SK-N-SH (cell line): ENCODE results near the gene EML1. TPM values are rescaled to one million over a fixed set of nuclear protein-coding genes. Genes with fewer than 3 reads are reported as not detected.

ENCODE experiments used
- CTCF ChIA-PET: fragments of 300-600, 350-600 bp; formaldehyde crosslinking; extraction: SDS; loops from one replicate; lab custom pipeline; 2021; lab: Yijun Ruan, JAX
- POLR2A ChIA-PET: fragments of 350-600 bp; sonication (Branson Sonifier 250); formaldehyde crosslinking; extraction: SDS; loops from one replicate; lab custom pipeline; 2020; ENCODE audit warnings: antibody characterized with exemption, inconsistent platforms; lab: Yijun Ruan, JAX
- DNase-seq: peaks from one replicate; pipeline ENCODE4 v3.0.0; 2012
- H2AFZ ChIP-seq: fragments of 200-600 bp; sonication (generic); 2 replicates; pipeline ENCODE4 v1.8.1; 2016; ENCODE audit warnings: antibody characterized with exemption, mild to moderate bottlenecking, low read depth
- H3F3A ChIP-seq: fragments of 200-600 bp; sonication (generic); replicated peaks from 2 replicates; pipeline ENCODE3; 2016; ENCODE audit warnings: antibody characterized with exemption, mild to moderate bottlenecking; ENCODE audit not compliant: insufficient read depth
- H3K27ac ChIP-seq, 2 experiments: fragments of 200-500 bp in 1 of 2; fragments of 200-600 bp in 1 of 2; sonication (Bioruptor generic) in 1 of 2; sonication (generic), shearing (Covaris generic) in 1 of 2; 2 replicates each; pipeline versions ENCODE4 v1.5.1 to v1.6.1; 2014 to 2016; ENCODE audit warnings: low read depth in 2 of 2, inconsistent platforms in 1 of 2, low read length in 1 of 2, mild to moderate bottlenecking in 1 of 2, mixed read lengths in 1 of 2
- H3K27me3 ChIP-seq: fragments of 200-600 bp; sonication (generic), shearing (Covaris generic); 2 replicates; pipeline ENCODE4 v1.6.1; 2016; ENCODE audit warnings: mixed run types; ENCODE audit not compliant: insufficient read depth
- H3K36me3 ChIP-seq, 2 experiments: fragments of 200-500 bp in 1 of 2; fragments of 200-600 bp in 1 of 2; sonication (Bioruptor generic) in 1 of 2; sonication (generic) in 1 of 2; replicated peaks in 1 of 2; 2 replicates each; pipeline versions ENCODE3 to v1.5.1; 2014 to 2016; ENCODE audit warnings: low read length in 1 of 2, mild to moderate bottlenecking in 1 of 2; ENCODE audit not compliant: insufficient read depth in 2 of 2, control insufficient read depth in 1 of 2
- H3K4me1 ChIP-seq, 2 experiments: fragments of 200-500 bp in 1 of 2; fragments of 200-600 bp in 1 of 2; sonication (Bioruptor generic) in 1 of 2; sonication (generic), shearing (Covaris generic) in 1 of 2; 2 replicates each; pipeline versions ENCODE4 v1.5.1 to v1.6.1; 2014 to 2016; ENCODE audit warnings: low read depth in 1 of 2, low read length in 1 of 2, mixed run types in 1 of 2; ENCODE audit not compliant: insufficient read depth in 2 of 2, control insufficient read depth in 1 of 2
- H3K4me2 ChIP-seq: fragments of 200-600 bp; sonication (generic), shearing (Covaris generic); 2 replicates; pipeline ENCODE4 v1.6.1; 2017; ENCODE audit warnings: mixed run types
- H3K4me3 ChIP-seq, 2 experiments: fragments of 200-500 bp in 1 of 2; fragments of 200-600 bp in 1 of 2; sonication (Bioruptor generic) in 1 of 2; sonication (generic), shearing (Covaris generic) in 1 of 2; 2 replicates each; pipeline versions ENCODE4 v1.5.1 to v1.8.1; 2014 to 2016; ENCODE audit warnings: low read depth in 2 of 2, inconsistent platforms in 1 of 2, low read length in 1 of 2, mild to moderate bottlenecking in 1 of 2, mixed read lengths in 1 of 2, moderate library complexity in 1 of 2
- H3K79me2 ChIP-seq: fragments of 200-600 bp; sonication (generic); 2 replicates; pipeline ENCODE4 v1.8.1; 2017; ENCODE audit warnings: mild to moderate bottlenecking; ENCODE audit not compliant: insufficient read depth
- H3K9ac ChIP-seq: fragments of 200-600 bp; sonication (generic); 2 replicates; pipeline ENCODE4 v1.6.1; 2017; ENCODE audit warnings: mixed run types
- H3K9me2 ChIP-seq: fragments of 200-600 bp; sonication (generic); 2 replicates; pipeline ENCODE4 v1.6.1; 2017; ENCODE audit warnings: mixed run types
- H3K9me3 ChIP-seq: fragments of 200-600 bp; sonication (generic); 2 replicates; pipeline ENCODE4 v1.6.1; 2017; ENCODE audit warnings: mixed run types, mild to moderate bottlenecking, moderate library complexity
- H4K20me1 ChIP-seq: fragments of 200-600 bp; sonication (generic); 2 replicates; pipeline ENCODE4 v1.6.1; 2017; ENCODE audit warnings: mild to moderate bottlenecking, mixed run types; ENCODE audit not compliant: insufficient read depth
- EP300 ChIP-seq, 2 experiments: IDR thresholded peaks; 2 replicates each; pipeline versions ENCODE4 v1.4.0 to v1.6.1; 2012; ENCODE audit warnings: borderline replicate concordance in 1 of 2, low read depth in 1 of 2, low read length in 1 of 2
- JUND ChIP-seq: IDR thresholded peaks from 2 replicates; pipeline ENCODE4 v1.4.0; 2012
- MEF2A ChIP-seq: IDR thresholded peaks from 2 replicates; pipeline ENCODE4 v1.4.0; 2012; ENCODE audit warnings: low read depth, borderline replicate concordance
- MXI1 ChIP-seq: IDR thresholded peaks from 2 replicates; pipeline ENCODE4 v1.6.1; 2012; ENCODE audit warnings: mild to moderate bottlenecking, low read depth, low read length, improper control_type of control experiment
- NFIC ChIP-seq: IDR thresholded peaks from 2 replicates; pipeline ENCODE4 v1.4.0; 2012; ENCODE audit warnings: borderline replicate concordance
- RAD21 ChIP-seq: IDR thresholded peaks from 2 replicates; pipeline ENCODE4 v1.6.1; 2012; ENCODE audit warnings: mild to moderate bottlenecking, low read length
- SIN3A ChIP-seq: IDR thresholded peaks from 2 replicates; pipeline ENCODE4 v1.6.1; 2012; ENCODE audit warnings: low read depth, mild to moderate bottlenecking, low read length, moderate library complexity, borderline replicate concordance
- SMC3 ChIP-seq: IDR thresholded peaks from 2 replicates; pipeline ENCODE4 v1.6.1; 2012; ENCODE audit warnings: low read depth, low read length, improper control_type of control experiment
- TEAD4 ChIP-seq: IDR thresholded peaks from 2 replicates; pipeline ENCODE4 v1.4.0; 2012; ENCODE audit warnings: mild to moderate bottlenecking, borderline replicate concordance; ENCODE audit not compliant: insufficient read depth
- YY1 ChIP-seq: IDR thresholded peaks from 2 replicates; pipeline ENCODE4 v1.4.0; 2012; ENCODE audit warnings: low read depth, mild to moderate bottlenecking
- WGBS: methylation state at CpG from one replicate; pipeline ENCODE4 v1.1.6; 2017; ENCODE audit warnings: low lambda C conversion rate; 5-methylcytosine and 5-hydroxymethylcytosine counted together
- polyA plus RNA-seq, 3 experiments: library from polyadenylated mRNA; depleted of rRNA; stranded (reverse); fragments of >200 nt; gene quantifications; 2 replicates each; pipeline ENCODE4 v1.2.3, GENCODE V29; 2012
- TF ChIP-seq, protein P1 (sequence below): fragments of 200-600 bp; sonication (generic); IDR thresholded peaks from 2 replicates; pipeline ENCODE4 v1.6.1; 2017; ENCODE audit warnings: antibody characterized with exemption, mild to moderate bottlenecking, moderate library complexity
- TF ChIP-seq, protein P2 (sequence below): fragments of 150-350 bp; IDR thresholded peaks from 2 replicates; pipeline ENCODE4 v1.6.1; 2016; ENCODE audit warnings: mild to moderate bottlenecking, low read depth, low read length
- TF ChIP-seq, protein P3 (sequence below): IDR thresholded peaks from 2 replicates; pipeline ENCODE4; 2012
- TF ChIP-seq, protein P4 (sequence below): IDR thresholded peaks from 2 replicates; pipeline ENCODE4 v1.4.0; 2012; ENCODE audit warnings: low read depth
- TF ChIP-seq, protein P5 (sequence below): IDR thresholded peaks from 2 replicates; pipeline ENCODE4 v1.4.0; 2012; ENCODE audit warnings: low read depth, borderline replicate concordance
- TF ChIP-seq, protein P6 (sequence below): fragments of 150-350 bp; IDR thresholded peaks from 2 replicates; pipeline ENCODE4 v1.6.1; 2017; ENCODE audit warnings: antibody characterized with exemption, low read length, low read depth, borderline replicate concordance

EML1 gene
- polyA plus RNA-seq, 1 of the 3 experiments (the other 2 are of a cell fraction), result 6.3 TPM

DNA sequence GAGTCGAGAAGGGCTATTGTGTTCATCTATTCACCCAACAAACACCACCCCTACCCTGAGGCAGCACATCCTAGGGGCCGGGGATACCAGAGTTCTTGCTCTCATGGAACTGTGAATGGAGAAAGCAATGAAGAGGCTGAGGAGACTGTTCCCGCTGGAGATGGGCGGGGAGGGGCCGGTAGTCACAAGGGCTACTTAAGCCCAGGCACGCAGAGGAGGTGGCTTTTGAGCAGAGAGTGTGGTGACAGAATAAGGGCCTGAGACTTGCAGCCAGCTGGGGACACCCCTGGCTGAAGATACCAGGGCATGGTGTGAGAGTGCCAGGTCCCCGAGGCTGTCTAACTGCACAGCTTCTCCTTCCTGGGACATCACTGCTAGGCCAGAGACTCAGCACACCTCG is 157.9 kb downstream of the EML1 start:
- Histone ChIP-seq H3K36me3 (no peaks in the 10 kb centered on the region), H2AFZ (no peak overlapping the region), H3K27ac (no peak overlapping the region), H3K9me3 (no peaks in the 10 kb centered on the region), H3K4me1 (no peaks in the 10 kb centered on the region; a peak in 1 of 4 replicates), H3K9me2 (no peaks in the 10 kb centered on the region)
- no peak for DNase-seq
- WGBS, result 59% methylated on average over 7 of the region's 8 CpGs
- TF ChIP-seq SIN3A (no peak), EP300 (IDR thresholded peaks at IDR 0.05; ENCODE audit: borderline replicate concordance in 1 of 2, low read depth in 1 of 2, low read length in 1 of 2) (no peak), SMC3 (no peak), NFIC (no peak), JUND (no peak), YY1 (no peak), RAD21 (no peak), MXI1 (no peak), MEF2A (no peak), TEAD4 (no peak)
- TF ChIP-seq, protein P1, sequence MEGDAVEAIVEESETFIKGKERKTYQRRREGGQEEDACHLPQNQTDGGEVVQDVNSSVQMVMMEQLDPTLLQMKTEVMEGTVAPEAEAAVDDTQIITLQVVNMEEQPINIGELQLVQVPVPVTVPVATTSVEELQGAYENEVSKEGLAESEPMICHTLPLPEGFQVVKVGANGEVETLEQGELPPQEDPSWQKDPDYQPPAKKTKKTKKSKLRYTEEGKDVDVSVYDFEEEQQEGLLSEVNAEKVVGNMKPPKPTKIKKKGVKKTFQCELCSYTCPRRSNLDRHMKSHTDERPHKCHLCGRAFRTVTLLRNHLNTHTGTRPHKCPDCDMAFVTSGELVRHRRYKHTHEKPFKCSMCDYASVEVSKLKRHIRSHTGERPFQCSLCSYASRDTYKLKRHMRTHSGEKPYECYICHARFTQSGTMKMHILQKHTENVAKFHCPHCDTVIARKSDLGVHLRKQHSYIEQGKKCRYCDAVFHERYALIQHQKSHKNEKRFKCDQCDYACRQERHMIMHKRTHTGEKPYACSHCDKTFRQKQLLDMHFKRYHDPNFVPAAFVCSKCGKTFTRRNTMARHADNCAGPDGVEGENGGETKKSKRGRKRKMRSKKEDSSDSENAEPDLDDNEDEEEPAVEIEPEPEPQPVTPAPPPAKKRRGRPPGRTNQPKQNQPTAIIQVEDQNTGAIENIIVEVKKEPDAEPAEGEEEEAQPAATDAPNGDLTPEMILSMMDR, result no peak
- TF ChIP-seq, protein P2, sequence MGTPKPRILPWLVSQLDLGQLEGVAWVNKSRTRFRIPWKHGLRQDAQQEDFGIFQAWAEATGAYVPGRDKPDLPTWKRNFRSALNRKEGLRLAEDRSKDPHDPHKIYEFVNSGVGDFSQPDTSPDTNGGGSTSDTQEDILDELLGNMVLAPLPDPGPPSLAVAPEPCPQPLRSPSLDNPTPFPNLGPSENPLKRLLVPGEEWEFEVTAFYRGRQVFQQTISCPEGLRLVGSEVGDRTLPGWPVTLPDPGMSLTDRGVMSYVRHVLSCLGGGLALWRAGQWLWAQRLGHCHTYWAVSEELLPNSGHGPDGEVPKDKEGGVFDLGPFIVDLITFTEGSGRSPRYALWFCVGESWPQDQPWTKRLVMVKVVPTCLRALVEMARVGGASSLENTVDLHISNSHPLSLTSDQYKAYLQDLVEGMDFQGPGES, result no peak
- TF ChIP-seq, protein P3, sequence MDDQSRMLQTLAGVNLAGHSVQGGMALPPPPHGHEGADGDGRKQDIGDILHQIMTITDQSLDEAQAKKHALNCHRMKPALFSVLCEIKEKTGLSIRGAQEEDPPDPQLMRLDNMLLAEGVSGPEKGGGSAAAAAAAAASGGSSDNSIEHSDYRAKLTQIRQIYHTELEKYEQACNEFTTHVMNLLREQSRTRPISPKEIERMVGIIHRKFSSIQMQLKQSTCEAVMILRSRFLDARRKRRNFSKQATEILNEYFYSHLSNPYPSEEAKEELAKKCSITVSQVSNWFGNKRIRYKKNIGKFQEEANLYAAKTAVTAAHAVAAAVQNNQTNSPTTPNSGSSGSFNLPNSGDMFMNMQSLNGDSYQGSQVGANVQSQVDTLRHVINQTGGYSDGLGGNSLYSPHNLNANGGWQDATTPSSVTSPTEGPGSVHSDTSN, result no peak
- TF ChIP-seq, protein P4, sequence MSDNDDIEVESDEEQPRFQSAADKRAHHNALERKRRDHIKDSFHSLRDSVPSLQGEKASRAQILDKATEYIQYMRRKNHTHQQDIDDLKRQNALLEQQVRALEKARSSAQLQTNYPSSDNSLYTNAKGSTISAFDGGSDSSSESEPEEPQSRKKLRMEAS, result no peak
- TF ChIP-seq, protein P5, sequence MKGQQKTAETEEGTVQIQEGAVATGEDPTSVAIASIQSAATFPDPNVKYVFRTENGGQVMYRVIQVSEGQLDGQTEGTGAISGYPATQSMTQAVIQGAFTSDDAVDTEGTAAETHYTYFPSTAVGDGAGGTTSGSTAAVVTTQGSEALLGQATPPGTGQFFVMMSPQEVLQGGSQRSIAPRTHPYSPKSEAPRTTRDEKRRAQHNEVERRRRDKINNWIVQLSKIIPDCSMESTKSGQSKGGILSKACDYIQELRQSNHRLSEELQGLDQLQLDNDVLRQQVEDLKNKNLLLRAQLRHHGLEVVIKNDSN, result no peak
- TF ChIP-seq, protein P6, sequence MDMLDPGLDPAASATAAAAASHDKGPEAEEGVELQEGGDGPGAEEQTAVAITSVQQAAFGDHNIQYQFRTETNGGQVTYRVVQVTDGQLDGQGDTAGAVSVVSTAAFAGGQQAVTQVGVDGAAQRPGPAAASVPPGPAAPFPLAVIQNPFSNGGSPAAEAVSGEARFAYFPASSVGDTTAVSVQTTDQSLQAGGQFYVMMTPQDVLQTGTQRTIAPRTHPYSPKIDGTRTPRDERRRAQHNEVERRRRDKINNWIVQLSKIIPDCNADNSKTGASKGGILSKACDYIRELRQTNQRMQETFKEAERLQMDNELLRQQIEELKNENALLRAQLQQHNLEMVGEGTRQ, result no peak
- TF ChIP-seq, all 33 proteins: peak for 0
- Histone ChIP-seq H4K20me1 (no peaks in the 10 kb centered on the region), H3K4me3 (no peak overlapping the region), H3F3A (no peaks in the 10 kb centered on the region), H3K79me2 (no peaks in the 10 kb centered on the region), H3K27me3 (no peaks in the 10 kb centered on the region), H3K9ac (no peak overlapping the region), H3K4me2 (no peak overlapping the region)
- CTCF ChIA-PET, result interaction anchor here (1.0 to 1.3 kb wide), 2 partner anchors 10 to 271 kb away, joined by 3 read pairs; no protein-coding TSS in a partner anchor
- POLR2A ChIA-PET, result no interaction called here
